ENCODE data around the gene GLIS2. TPM values are rescaled to one million over a fixed set of nuclear protein-coding genes. Genes with fewer than 3 reads are reported as not detected.

Gene GLIS2
- total and polyA plus RNA-seq, 3 donors from 2014 or later = 4.8 to 15.0 (median 6.7) TPM

DNA sequence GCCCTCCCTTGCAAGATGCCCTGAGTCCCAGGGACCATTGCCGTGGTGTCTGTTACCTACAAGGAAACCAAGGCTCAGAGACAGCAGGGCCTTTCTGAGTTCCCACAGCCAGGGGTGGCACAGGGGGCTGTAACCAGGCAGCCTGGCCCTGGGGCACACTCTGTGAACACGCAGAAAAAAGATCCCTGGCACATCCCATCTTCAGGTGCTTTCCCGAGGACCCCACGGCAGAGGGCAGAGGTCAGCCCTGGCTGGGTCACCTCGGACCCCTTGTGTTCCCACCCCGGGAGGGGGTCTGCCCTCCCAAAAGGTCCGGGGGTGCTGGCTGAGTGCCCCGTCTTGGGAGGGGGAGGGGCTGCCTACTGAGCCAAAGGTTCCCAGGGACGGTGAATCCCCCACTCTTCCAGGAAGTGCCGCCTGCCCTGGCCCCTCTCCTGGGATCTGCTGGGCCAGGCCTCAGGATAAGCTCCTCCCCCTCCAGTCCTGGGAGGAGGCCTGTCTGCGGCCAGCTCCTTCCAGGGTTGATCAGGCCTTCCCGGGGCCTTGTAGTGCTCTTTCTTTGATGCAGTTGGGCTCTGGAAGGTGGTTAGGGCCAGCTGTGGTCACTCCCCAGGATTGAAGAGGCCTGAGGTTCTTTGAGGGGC lies 8.1 kb downstream of the GLIS2 start:
- DNase-seq = peak; percentile 63
- Histone ChIP-seq H3K4me1 (peaks cover 57% of the 10 kb centered on the region), H3K27ac (peak overlapping the region; percentile 10 to 85), H3K36me3 (ENCODE audit: low read depth, missing control alignments) (no peaks in the 10 kb centered on the region), H3K27me3 (no peaks in the 10 kb centered on the region), H3K9me3 (no peaks in the 10 kb centered on the region), H3K4me3 (no peak overlapping the region)
- intact Hi-C loops (cut with DNase I; ENCODE audit: low total_unique reads) = no loop called here
- WGBS, 2 donors = 29 to 30% methylated on average over 2 to 11 of the region's 12 CpGs
- TF ChIP-seq, protein P1, sequence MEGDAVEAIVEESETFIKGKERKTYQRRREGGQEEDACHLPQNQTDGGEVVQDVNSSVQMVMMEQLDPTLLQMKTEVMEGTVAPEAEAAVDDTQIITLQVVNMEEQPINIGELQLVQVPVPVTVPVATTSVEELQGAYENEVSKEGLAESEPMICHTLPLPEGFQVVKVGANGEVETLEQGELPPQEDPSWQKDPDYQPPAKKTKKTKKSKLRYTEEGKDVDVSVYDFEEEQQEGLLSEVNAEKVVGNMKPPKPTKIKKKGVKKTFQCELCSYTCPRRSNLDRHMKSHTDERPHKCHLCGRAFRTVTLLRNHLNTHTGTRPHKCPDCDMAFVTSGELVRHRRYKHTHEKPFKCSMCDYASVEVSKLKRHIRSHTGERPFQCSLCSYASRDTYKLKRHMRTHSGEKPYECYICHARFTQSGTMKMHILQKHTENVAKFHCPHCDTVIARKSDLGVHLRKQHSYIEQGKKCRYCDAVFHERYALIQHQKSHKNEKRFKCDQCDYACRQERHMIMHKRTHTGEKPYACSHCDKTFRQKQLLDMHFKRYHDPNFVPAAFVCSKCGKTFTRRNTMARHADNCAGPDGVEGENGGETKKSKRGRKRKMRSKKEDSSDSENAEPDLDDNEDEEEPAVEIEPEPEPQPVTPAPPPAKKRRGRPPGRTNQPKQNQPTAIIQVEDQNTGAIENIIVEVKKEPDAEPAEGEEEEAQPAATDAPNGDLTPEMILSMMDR (IDR thresholded peaks at IDR 0.05) = no peak
- no peak for TF ChIP-seq POLR2A (IDR thresholded peaks at IDR 0.05)

DNA sequence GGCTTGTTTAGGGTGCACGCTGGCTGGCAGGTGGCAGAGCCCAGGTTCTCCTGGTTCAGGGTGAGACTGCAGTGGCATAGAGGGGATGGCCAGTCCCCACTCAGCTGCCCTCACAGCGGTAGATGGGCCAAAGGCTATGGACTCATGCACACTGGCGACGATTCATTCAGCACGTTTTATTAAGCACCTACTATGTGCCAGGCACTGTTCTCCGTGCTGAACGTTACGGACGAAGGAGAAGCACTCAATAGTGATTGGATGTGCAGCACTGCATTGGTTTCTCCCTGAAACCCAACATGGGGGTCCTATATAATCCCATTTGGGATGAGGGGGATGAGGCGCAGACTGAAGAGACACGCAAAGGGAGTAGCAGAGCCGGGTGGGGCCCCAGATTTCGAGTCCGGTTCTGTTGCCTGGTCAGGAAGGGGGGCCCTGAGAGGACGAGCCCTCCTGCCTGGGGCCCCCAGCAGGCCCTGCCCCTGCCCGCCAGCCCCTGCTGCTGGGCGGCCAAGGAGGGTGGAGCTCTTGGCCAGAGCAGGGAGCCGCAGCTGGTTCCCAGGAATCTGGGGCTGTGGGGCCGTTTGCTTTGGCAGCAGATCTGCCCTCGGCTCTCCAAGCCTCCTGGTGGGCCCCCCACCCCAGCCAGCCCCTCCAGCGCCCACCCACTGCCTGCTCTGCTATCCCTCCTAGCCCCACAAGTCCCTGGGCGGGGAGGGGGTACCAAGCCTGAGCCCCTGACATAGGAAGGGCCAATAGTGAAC lies 8.8 kb downstream of the GLIS2 start:
- Histone ChIP-seq H3K27me3 (no peaks in the 10 kb centered on the region), H3K36me3 (ENCODE audit: low read depth, missing control alignments) (no peaks in the 10 kb centered on the region), H3K9me3 (no peaks in the 10 kb centered on the region), H3K4me1 (peaks cover 59% of the 10 kb centered on the region), H3K4me3 (no peak overlapping the region), H3K27ac (peak overlapping the region in 1 of 2 donors; percentile 72)
- DNase-seq = no peak
- TF ChIP-seq POLR2A (IDR thresholded peaks at IDR 0.05) = no peak
- TF ChIP-seq, protein P1 (IDR thresholded peaks at IDR 0.05) = no peak
- WGBS, 2 donors = 68 to 69% methylated on average over 14 to 22 of the region's 22 CpGs
- intact Hi-C loops (cut with DNase I; ENCODE audit: low total_unique reads) = loop anchor here (5.0 kb wide), 1 partner anchor 37 kb away; no protein-coding TSS in a partner anchor

DNA sequence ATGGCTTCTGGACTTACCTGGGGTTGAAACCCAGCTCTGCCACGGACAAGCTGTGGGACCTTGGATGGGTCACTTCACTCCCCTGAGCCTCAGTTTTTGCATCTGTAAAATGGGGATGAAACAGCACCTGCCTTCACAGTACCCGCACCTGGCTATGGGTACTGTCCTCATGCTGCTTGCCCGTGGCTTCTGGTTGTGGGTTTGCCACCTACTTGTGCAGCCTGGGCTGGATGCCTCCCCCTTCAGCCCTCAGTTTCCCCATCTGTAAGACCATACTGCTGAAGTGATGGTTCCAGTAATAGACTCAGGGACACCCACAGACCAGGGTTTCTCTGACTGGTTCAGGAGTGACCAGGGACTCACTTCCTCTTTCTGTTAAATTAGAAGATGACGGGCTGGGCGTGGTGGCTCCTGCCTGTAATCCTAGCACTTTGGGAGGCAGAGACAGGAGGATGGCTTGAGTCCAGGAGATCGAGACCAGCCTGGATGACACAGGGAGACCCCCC lies 9.4 kb downstream of the GLIS2 start:
- Histone ChIP-seq H3K4me3 (no peak overlapping the region), H3K4me1 (peaks cover 53% of the 10 kb centered on the region), H3K27me3 (no peaks in the 10 kb centered on the region), H3K27ac (peak overlapping the region in 1 of 2 donors; percentile 72), H3K36me3 (ENCODE audit: low read depth, missing control alignments) (no peaks in the 10 kb centered on the region), H3K9me3 (no peaks in the 10 kb centered on the region)
- 83 to 91% methylated on average over 3 to 6 of the region's 6 CpGs for WGBS, 2 donors
- intact Hi-C loops (cut with DNase I; ENCODE audit: low total_unique reads) = loop anchor here (5.0 kb wide), 1 partner anchor 38 kb away; no protein-coding TSS in a partner anchor
- DNase-seq = no peak
- TF ChIP-seq, protein P1 (IDR thresholded peaks at IDR 0.05) = no peak
- TF ChIP-seq POLR2A (IDR thresholded peaks at IDR 0.05) = no peak

DNA sequence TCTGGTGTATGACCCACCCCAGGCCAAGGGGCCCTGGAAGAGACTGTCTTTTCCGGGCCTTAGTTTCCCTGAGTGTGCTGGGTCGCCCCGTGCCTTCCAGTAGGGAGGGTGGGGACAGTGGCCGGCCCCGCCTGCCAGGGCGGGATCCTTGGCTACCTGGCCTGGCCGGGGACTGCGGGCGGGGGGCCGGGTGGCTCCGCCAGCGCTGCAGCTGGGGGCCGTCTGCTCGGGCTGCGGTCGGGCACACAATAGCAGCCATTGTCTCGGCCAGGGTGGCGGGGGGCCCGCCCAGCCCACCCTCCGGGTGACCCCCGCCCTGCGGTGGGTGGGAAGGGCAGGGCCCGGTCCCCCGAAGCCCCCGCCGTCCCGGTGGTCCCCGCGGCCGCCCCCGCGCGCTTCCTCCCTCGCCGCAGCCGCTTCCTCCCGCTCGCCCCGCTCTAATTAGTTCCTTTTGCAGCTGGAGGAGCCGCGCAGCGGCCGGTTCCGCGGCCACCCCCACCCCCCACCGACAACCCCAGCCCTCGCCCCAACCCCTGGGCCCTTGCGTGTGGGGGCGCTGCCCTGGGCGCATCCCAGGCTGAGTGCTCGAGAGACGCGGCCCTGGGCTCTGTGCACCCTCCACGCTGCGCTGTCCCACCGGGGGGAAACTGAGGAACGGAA lies 11.6 kb downstream of the GLIS2 start:
- Histone ChIP-seq H3K9me3 (no peaks in the 10 kb centered on the region), H3K4me3 (peak overlapping the region; percentile 58 to 64), H3K4me1 (peaks cover 43% of the 10 kb centered on the region), H3K36me3 (ENCODE audit: low read depth, missing control alignments) (no peaks in the 10 kb centered on the region), H3K27ac (peak overlapping the region; percentile 71 to 82), H3K27me3 (no peaks in the 10 kb centered on the region)
- 6% methylated on average over 38 of the region's 57 CpGs; no CpG with 5 or more reads in 1 of the 2 donors for WGBS, 2 donors
- intact Hi-C loops (cut with DNase I; ENCODE audit: low total_unique reads) = loop anchor here (5.0 kb wide), 1 partner anchor 40 kb away; no protein-coding TSS in a partner anchor
- no peak for DNase-seq
- TF ChIP-seq POLR2A (IDR thresholded peaks at IDR 0.05) = no peak
- TF ChIP-seq, protein P1 (IDR thresholded peaks at IDR 0.05) = peak in 1 of 3 experiments; percentile 25

All from testis (tissue), 3 donors.